Lower lobe of right lung (tissue), 2 donors: Measurements from ENCODE around the gene ADAMTSL4. TPM values are rescaled to one million over a fixed set of nuclear protein-coding genes. Genes with fewer than 3 reads are reported as not detected.

Source experiments
- ATAC-seq, 2 donors: fragments of 200-7000 bp; cut with Tn5 transposase; one replicate each; pipeline ENCODE4 v1.9.1; 2020 to 2022; ENCODE audit warnings: mild to moderate bottlenecking in 2 of 2, moderate library complexity in 2 of 2
- DNase-seq: peaks from one replicate; pipeline ENCODE4 v3.0.0-alpha.2; 2020
- H3K27ac ChIP-seq: fragments of 200-600 bp; one replicate; pipeline ENCODE4 v1.8.0; 2022
- H3K27me3 ChIP-seq: fragments of 200-600 bp; one replicate; pipeline ENCODE4 v1.8.0; 2022; ENCODE audit warnings: low read depth
- H3K36me3 ChIP-seq: fragments of 200-600 bp; one replicate; pipeline ENCODE4 v1.8.0; 2022; ENCODE audit warnings: mild to moderate bottlenecking
- H3K4me1 ChIP-seq: fragments of 200-600 bp; one replicate; pipeline ENCODE4 v1.8.0; 2022
- H3K4me3 ChIP-seq: fragments of 200-600 bp; one replicate; pipeline ENCODE4 v1.8.0; 2022; ENCODE audit warnings: mild to moderate bottlenecking
- H3K9me3 ChIP-seq: fragments of 200-600 bp; one replicate; pipeline ENCODE4 v1.8.0; 2022
- CTCF ChIP-seq: fragments of 200-600 bp; IDR thresholded peaks from one replicate; pipeline ENCODE4 v1.8.0; 2022; ENCODE audit warnings: antibody characterized with exemption, mild to moderate bottlenecking
- intact Hi-C: fragments of 100-400 bp; cut with DNase I; formaldehyde crosslinking; loops from one replicate; pipeline ENCODE4 v1.11.0; 2022
- total RNA-seq: library from RNA; stranded (reverse); fragmentation: NEBNext Ultra II Directional; extraction: Animal tissue kit (Norgen Biotek cat#: 25700); gene quantifications from one replicate; pipeline ENCODE4 v1.2.1, GENCODE V29; 2021
- donor health status: DM: no; HTN: yes; CAD: no; lungs with severe emphysema.

ADAMTSL4 gene
- total RNA-seq, 1 donor from 2014 or later, result 164 TPM

- DNase-seq, result no peak
Measured at GRCh38 chr1:150511985-150512660, 37.1 kb upstream of the ADAMTSL4 start.

GRCh38 chr1:150512846-150513245 is 36.4 kb upstream of the ADAMTSL4 start:
- Histone ChIP-seq H3K27ac (no peak overlapping the region), H3K9me3 (no peaks in the 10 kb centered on the region), H3K4me1 (peaks cover 26% of the 10 kb centered on the region), H3K27me3 (no peaks in the 10 kb centered on the region), H3K4me3 (no peak overlapping the region), H3K36me3 (no peaks in the 10 kb centered on the region)
- intact Hi-C loops, result no loop called here
- TF ChIP-seq CTCF, result no peak
- DNase-seq, result no peak
- ATAC-seq, result no peak

More at GRCh38 chr1:150511985-150512660, 37.1 kb upstream of the ADAMTSL4 start:
- H3K27me3 ChIP-seq, result no peaks in the 10 kb centered on the region
- ATAC-seq, result no peak
- H3K4me1 ChIP-seq, result peaks cover 30% of the 10 kb centered on the region
- H3K36me3 ChIP-seq, result peaks cover under 1% of the 10 kb centered on the region
- intact Hi-C loops, result no loop called here
- no peak overlapping the region for H3K27ac ChIP-seq
- H3K4me3 ChIP-seq, result no peak overlapping the region
- no peak for TF ChIP-seq CTCF
- no peaks in the 10 kb centered on the region for H3K9me3 ChIP-seq

GRCh38 chr1:150513351-150513791 is 35.8 kb upstream of the ADAMTSL4 start:
- TF ChIP-seq CTCF, result no peak
- DNase-seq (no peak), ATAC-seq (no peak)
- peaks cover 21% of the 10 kb centered on the region for H3K4me1 ChIP-seq
- no peaks in the 10 kb centered on the region for H3K27me3 ChIP-seq
- H3K4me3 ChIP-seq, result no peak overlapping the region
- H3K27ac ChIP-seq, result no peak overlapping the region
- intact Hi-C loops, result no loop called here
- no peaks in the 10 kb centered on the region for H3K36me3 ChIP-seq
- no peaks in the 10 kb centered on the region for H3K9me3 ChIP-seq

GRCh38 chr1:150514260-150514659 is 34.9 kb upstream of the ADAMTSL4 start:
- intact Hi-C loops, result no loop called here
- no peaks in the 10 kb centered on the region for H3K36me3 ChIP-seq
- H3K27me3 ChIP-seq, result no peaks in the 10 kb centered on the region
- no peak for ATAC-seq
- no peak overlapping the region for H3K27ac ChIP-seq
- TF ChIP-seq CTCF, result no peak
- no peaks in the 10 kb centered on the region for H3K9me3 ChIP-seq
- no peak overlapping the region for H3K4me3 ChIP-seq
- no peak for DNase-seq
- H3K4me1 ChIP-seq, result peaks cover 12% of the 10 kb centered on the region

- Histone ChIP-seq H3K27ac (peak overlapping the region; percentile 83), H3K4me3 (peak overlapping the region; percentile 76), H3K4me1 (peaks cover 10% of the 10 kb centered on the region), H3K36me3 (no peaks in the 10 kb centered on the region), H3K9me3 (no peaks in the 10 kb centered on the region), H3K27me3 (no peaks in the 10 kb centered on the region)
- intact Hi-C loops, result no loop called here
- no peak for TF ChIP-seq CTCF
- no peak for DNase-seq
- no peak for ATAC-seq
Measured at GRCh38 chr1:150514913-150515327, 34.3 kb upstream of the ADAMTSL4 start.
